ENCODE results near the gene AMFR.
A peak's percentile ranks its signal among the peaks of the same experiment; 100 is the strongest.

Gene AMFR

GRCh38 chr16:56365552-56365951 lies 59.8 kb downstream of the AMFR start:
- no peak for DNase-seq
- Histone ChIP-seq H2BK120ac (ENCODE audit: low read depth, low read length) (no peak overlapping the region), H4K91ac (ENCODE audit: low read length) (no peak overlapping the region), H3K23ac (ENCODE audit: low read length in 2 of 2) (no peak overlapping the region), H3K4ac (ENCODE audit: low read depth in 1 of 2, low read length in 2 of 2) (no peak overlapping the region), H3K14ac (ENCODE audit: low read length in 2 of 2) (no peak overlapping the region), H3K4me2 (ENCODE audit: low read length, poor library complexity, severe bottlenecking) (no peak overlapping the region), H3K4me1 (ENCODE audit: control insufficient read depth, insufficient read depth, low read depth, low read length) (peaks cover 8% of the 10 kb centered on the region), H2AK5ac (ENCODE audit: low read length, severe bottlenecking) (no peak overlapping the region), H3K27ac (ENCODE audit: low read length, poor library complexity, severe bottlenecking) (no peak overlapping the region), H3K4me3 (ENCODE audit: insufficient read depth in 1 of 2, low read depth in 1 of 2, low read length in 2 of 2) (no peak overlapping the region), H3K27me3 (ENCODE audit: control insufficient read depth in 1 of 2, insufficient read depth in 1 of 2, low read length in 2 of 2) (no peaks in the 10 kb centered on the region), H3K18ac (ENCODE audit: low read depth in 1 of 2, low read length in 2 of 2) (no peak overlapping the region), H2AFZ (ENCODE audit: low read depth, low read length) (no peak overlapping the region), H3K9me3 (ENCODE audit: control insufficient read depth, low read length) (no peaks in the 10 kb centered on the region), H2BK12ac (ENCODE audit: low read length in 2 of 2) (no peak overlapping the region), H3K36me3 (ENCODE audit: control insufficient read depth in 1 of 2, insufficient read depth in 2 of 2, low read depth in 1 of 2, low read length in 2 of 2) (peaks cover 57 to 83% of the 10 kb centered on the region in 2 experiments), H3K9ac (ENCODE audit: low read length) (no peak overlapping the region), H4K8ac (ENCODE audit: low read length) (no peak overlapping the region), H3K79me1 (replicated peaks; ENCODE audit: low read length, poor library complexity, severe bottlenecking) (peaks cover 30% of the 10 kb centered on the region), H2BK5ac (ENCODE audit: low read depth, low read length, poor library complexity, severe bottlenecking) (no peak overlapping the region), H2BK15ac (ENCODE audit: low read depth, poor library complexity, severe bottlenecking) (no peak overlapping the region)
- WGBS: 97% methylated on average over 4 of the region's 7 CpGs

- Histone ChIP-seq H3K23ac (ENCODE audit: low read length in 2 of 2) (no peak overlapping the region), H3K9me3 (ENCODE audit: control insufficient read depth, low read length) (no peaks in the 10 kb centered on the region), H3K36me3 (ENCODE audit: control insufficient read depth in 1 of 2, insufficient read depth in 2 of 2, low read depth in 1 of 2, low read length in 2 of 2) (peaks cover 64 to 89% of the 10 kb centered on the region in 2 experiments), H2BK5ac (ENCODE audit: low read depth, low read length, poor library complexity, severe bottlenecking) (no peak overlapping the region), H4K91ac (ENCODE audit: low read length) (no peak overlapping the region), H3K4me3 (ENCODE audit: insufficient read depth in 1 of 2, low read depth in 1 of 2, low read length in 2 of 2) (no peak overlapping the region), H3K79me1 (replicated peaks; ENCODE audit: low read length, poor library complexity, severe bottlenecking) (peaks cover 32% of the 10 kb centered on the region), H4K8ac (ENCODE audit: low read length) (no peak overlapping the region), H3K27ac (ENCODE audit: low read length, poor library complexity, severe bottlenecking) (no peak overlapping the region), H3K4me1 (ENCODE audit: control insufficient read depth, insufficient read depth, low read depth, low read length) (peaks cover 5% of the 10 kb centered on the region), H3K9ac (ENCODE audit: low read length) (no peak overlapping the region), H2AFZ (ENCODE audit: low read depth, low read length) (no peak overlapping the region), H3K18ac (ENCODE audit: low read depth in 1 of 2, low read length in 2 of 2) (no peak overlapping the region), H3K27me3 (ENCODE audit: control insufficient read depth in 1 of 2, insufficient read depth in 1 of 2, low read length in 2 of 2) (no peaks in the 10 kb centered on the region), H2BK15ac (ENCODE audit: low read depth, poor library complexity, severe bottlenecking) (no peak overlapping the region), H3K14ac (ENCODE audit: low read length in 2 of 2) (no peak overlapping the region), H3K4ac (ENCODE audit: low read depth in 1 of 2, low read length in 2 of 2) (no peak overlapping the region), H2AK5ac (ENCODE audit: low read length, severe bottlenecking) (no peak overlapping the region), H3K4me2 (ENCODE audit: low read length, poor library complexity, severe bottlenecking) (no peak overlapping the region), H2BK120ac (ENCODE audit: low read depth, low read length) (no peak overlapping the region), H2BK12ac (ENCODE audit: low read length in 2 of 2) (no peak overlapping the region)
- WGBS: 96% methylated on average over 8 of the region's 8 CpGs
- no peak for DNase-seq
Measured at GRCh38 chr16:56364865-56365264, 60.5 kb downstream of the AMFR start.

GRCh38 chr16:56363781-56364565 lies 61.4 kb downstream of the AMFR start:
- Histone ChIP-seq H2BK120ac (ENCODE audit: low read depth, low read length) (no peak overlapping the region), H3K9ac (ENCODE audit: low read length) (no peak overlapping the region), H3K36me3 (ENCODE audit: control insufficient read depth in 1 of 2, insufficient read depth in 2 of 2, low read depth in 1 of 2, low read length in 2 of 2) (peaks cover 64 to 83% of the 10 kb centered on the region in 2 experiments), H3K23ac (ENCODE audit: low read length in 2 of 2) (no peak overlapping the region), H3K27me3 (ENCODE audit: control insufficient read depth in 1 of 2, insufficient read depth in 1 of 2, low read length in 2 of 2) (no peaks in the 10 kb centered on the region), H2AFZ (ENCODE audit: low read depth, low read length) (no peak overlapping the region), H4K8ac (ENCODE audit: low read length) (peak overlapping the region; percentile 28), H2BK15ac (ENCODE audit: low read depth, poor library complexity, severe bottlenecking) (no peak overlapping the region), H3K79me1 (replicated peaks; ENCODE audit: low read length, poor library complexity, severe bottlenecking) (peaks cover 29% of the 10 kb centered on the region), H2BK12ac (ENCODE audit: low read length in 2 of 2) (no peak overlapping the region), H3K14ac (ENCODE audit: low read length in 2 of 2) (no peak overlapping the region), H3K4me1 (ENCODE audit: control insufficient read depth, insufficient read depth, low read depth, low read length) (peaks cover 5% of the 10 kb centered on the region), H3K9me3 (ENCODE audit: control insufficient read depth, low read length) (no peaks in the 10 kb centered on the region), H2AK5ac (ENCODE audit: low read length, severe bottlenecking) (no peak overlapping the region), H2BK5ac (ENCODE audit: low read depth, low read length, poor library complexity, severe bottlenecking) (no peak overlapping the region), H3K4ac (ENCODE audit: low read depth in 1 of 2, low read length in 2 of 2) (no peak overlapping the region), H3K4me3 (ENCODE audit: insufficient read depth in 1 of 2, low read depth in 1 of 2, low read length in 2 of 2) (no peak overlapping the region), H3K4me2 (ENCODE audit: low read length, poor library complexity, severe bottlenecking) (no peak overlapping the region), H3K27ac (ENCODE audit: low read length, poor library complexity, severe bottlenecking) (no peak overlapping the region), H4K91ac (ENCODE audit: low read length) (no peak overlapping the region), H3K18ac (ENCODE audit: low read depth in 1 of 2, low read length in 2 of 2) (no peak overlapping the region)
- DNase-seq: no peak
- WGBS: 98% methylated on average over 26 of the region's 26 CpGs

- Histone ChIP-seq H3K27ac (ENCODE audit: low read length, poor library complexity, severe bottlenecking) (no peak overlapping the region), H3K36me3 (ENCODE audit: control insufficient read depth in 1 of 2, insufficient read depth in 2 of 2, low read depth in 1 of 2, low read length in 2 of 2) (peaks cover 64 to 76% of the 10 kb centered on the region in 2 experiments), H3K4me3 (ENCODE audit: insufficient read depth in 1 of 2, low read depth in 1 of 2, low read length in 2 of 2) (no peak overlapping the region), H3K4me2 (ENCODE audit: low read length, poor library complexity, severe bottlenecking) (no peak overlapping the region), H3K18ac (ENCODE audit: low read depth in 1 of 2, low read length in 2 of 2) (no peak overlapping the region), H2AFZ (ENCODE audit: low read depth, low read length) (no peak overlapping the region), H3K27me3 (ENCODE audit: control insufficient read depth in 1 of 2, insufficient read depth in 1 of 2, low read length in 2 of 2) (no peaks in the 10 kb centered on the region), H3K4me1 (ENCODE audit: control insufficient read depth, insufficient read depth, low read depth, low read length) (peaks cover 5% of the 10 kb centered on the region), H3K9me3 (ENCODE audit: control insufficient read depth, low read length) (no peaks in the 10 kb centered on the region), H2BK15ac (ENCODE audit: low read depth, poor library complexity, severe bottlenecking) (no peak overlapping the region), H3K4ac (ENCODE audit: low read depth in 1 of 2, low read length in 2 of 2) (no peak overlapping the region), H4K8ac (ENCODE audit: low read length) (no peak overlapping the region), H4K91ac (ENCODE audit: low read length) (no peak overlapping the region), H3K14ac (ENCODE audit: low read length in 2 of 2) (no peak overlapping the region), H2BK12ac (ENCODE audit: low read length in 2 of 2) (no peak overlapping the region), H2BK5ac (ENCODE audit: low read depth, low read length, poor library complexity, severe bottlenecking) (no peak overlapping the region), H2AK5ac (ENCODE audit: low read length, severe bottlenecking) (no peak overlapping the region), H2BK120ac (ENCODE audit: low read depth, low read length) (no peak overlapping the region), H3K23ac (ENCODE audit: low read length in 2 of 2) (no peak overlapping the region), H3K9ac (ENCODE audit: low read length) (no peak overlapping the region), H3K79me1 (replicated peaks; ENCODE audit: low read length, poor library complexity, severe bottlenecking) (peaks cover 29% of the 10 kb centered on the region)
- no peak for DNase-seq
- over 99% methylated on average over 5 of the region's 6 CpGs for WGBS
Measured at GRCh38 chr16:56363181-56363716, 62.1 kb downstream of the AMFR start.

Measured in mesenchymal stem cell (in vitro differentiated cells and primary cell).